A204.1 (cell line): ENCODE measurements around the gene SLC13A3.

Experiments used
- FAIRE-seq: peaks from 2 replicates; lab custom pipeline; 2012; peaks lifted over from hg19 to GRCh38; lab: Jason Lieb, UNC

Gene SLC13A3

GRCh38 chr20:46555370-46555956 lies 95.8 kb downstream of the SLC13A3 start:
- FAIRE-seq = no peak

DNA sequence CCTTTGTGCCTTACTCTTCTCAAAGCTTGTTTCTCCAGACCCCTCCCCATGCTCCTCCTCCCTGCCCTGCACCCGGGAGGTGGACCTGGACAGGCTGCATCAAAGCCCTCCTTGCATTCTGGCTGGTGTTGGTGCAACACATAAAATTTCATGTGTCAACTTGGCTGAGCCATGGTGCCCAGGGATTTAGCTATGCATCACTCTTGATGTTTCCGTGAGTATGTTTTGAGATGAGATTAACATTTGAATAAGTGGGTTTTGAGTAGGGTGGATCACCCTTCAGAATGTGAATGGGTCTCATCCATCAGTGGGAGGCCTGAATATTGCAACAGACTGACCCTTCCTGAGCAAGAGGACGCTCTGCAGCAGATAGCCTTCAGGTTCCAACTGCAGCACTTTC lies 96.4 kb downstream of the SLC13A3 start:
- FAIRE-seq = no peak

DNA sequence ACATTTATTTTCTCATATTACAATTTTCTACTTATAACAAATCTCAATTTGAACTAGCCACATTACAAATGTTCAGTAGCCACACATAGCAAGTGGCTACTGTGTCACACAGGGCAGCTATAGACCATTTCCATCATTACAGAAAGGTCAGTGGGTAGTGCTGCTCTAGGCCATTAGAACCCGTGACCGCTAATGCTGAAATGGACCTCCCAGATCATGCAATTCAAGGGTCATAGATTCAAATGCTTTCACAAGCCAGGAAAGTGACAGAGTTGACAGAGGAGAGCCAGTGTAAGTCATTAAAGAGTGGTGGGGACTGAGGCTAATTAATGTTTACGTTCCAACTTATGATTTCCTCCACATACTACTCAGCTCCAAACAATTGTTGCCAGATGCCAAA lies 97.3 kb downstream of the SLC13A3 start:
- no peak for FAIRE-seq

DNA sequence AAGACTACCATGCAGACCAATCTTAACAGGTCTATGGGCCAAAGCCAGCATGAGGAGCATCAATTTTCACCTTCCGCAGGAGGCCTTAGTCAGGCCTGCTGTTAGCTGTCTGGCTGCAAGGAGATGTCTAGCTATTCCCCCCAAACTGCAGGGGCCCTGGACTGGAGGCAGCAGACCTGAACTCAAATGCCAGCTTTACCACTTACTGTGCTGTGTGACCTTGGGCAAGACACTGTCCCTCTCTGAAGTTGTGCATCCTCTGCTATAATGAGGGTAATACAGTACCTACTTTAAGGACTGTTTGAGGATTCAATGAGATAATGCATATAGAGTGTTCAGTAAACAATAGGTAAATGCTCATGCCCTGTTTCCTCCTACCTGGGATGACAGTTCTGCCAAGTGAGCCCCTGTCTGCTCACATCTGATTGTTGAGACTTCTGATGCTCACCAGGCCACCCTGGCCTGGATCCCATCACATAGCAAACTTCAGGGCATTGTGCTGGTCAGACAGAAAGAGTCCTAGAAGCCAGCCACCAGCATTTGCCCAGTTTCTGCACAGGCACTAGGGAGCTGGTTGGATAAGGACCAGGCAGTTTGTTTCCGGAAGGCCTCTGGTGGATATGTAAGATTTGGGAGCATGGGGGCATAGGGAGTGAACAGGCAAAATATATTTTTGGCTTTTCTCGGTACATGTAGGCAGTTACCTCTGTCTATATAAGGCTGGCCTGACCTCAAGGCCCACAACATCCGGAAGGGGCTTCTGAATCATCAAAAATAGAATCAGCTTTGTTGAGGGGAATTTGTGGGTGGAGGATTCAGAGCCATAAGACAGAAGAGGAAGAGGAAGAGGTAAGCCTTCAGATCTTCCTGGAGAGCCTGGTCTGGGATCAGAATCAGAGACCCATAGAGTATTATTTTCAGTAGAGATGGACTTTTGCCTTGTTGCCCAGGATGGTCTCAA lies 98.5 kb downstream of the SLC13A3 start:
- FAIRE-seq = no peak

GRCh38 chr20:46551522-46552381 lies 99.5 kb downstream of the SLC13A3 start:
- no peak for FAIRE-seq

DNA sequence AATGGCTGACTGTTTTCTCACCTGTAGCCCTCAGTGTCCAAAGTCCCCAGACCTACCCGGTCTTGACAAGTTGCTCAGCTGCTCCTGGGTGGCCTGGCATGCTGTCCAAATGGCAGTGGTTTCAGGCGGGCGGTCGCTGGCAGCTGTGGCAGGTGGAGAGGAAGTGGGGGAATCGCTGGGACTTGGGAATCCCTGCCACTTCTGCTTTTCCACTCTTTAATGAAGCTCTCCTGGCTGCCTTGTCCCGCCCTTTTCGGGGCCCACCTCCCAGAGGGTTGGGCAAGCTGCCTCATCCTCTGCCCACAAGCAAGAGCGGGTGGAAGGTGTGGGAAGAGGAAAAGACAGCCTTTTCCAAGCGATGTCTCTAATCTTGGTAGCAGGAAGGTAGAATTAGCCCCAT lies 100.8 kb downstream of the SLC13A3 start, which contains the start of gene OCSTAMP:
TSS of gene OCSTAMP (minus strand) at position 194 of the 400 bp plus-strand sequence. CDS start at position 100, 94 bp downstream.
- FAIRE-seq = no peak

GRCh38 chr20:46549188-46549972 lies 101.9 kb downstream of the SLC13A3 start:
- no peak for FAIRE-seq

DNA sequence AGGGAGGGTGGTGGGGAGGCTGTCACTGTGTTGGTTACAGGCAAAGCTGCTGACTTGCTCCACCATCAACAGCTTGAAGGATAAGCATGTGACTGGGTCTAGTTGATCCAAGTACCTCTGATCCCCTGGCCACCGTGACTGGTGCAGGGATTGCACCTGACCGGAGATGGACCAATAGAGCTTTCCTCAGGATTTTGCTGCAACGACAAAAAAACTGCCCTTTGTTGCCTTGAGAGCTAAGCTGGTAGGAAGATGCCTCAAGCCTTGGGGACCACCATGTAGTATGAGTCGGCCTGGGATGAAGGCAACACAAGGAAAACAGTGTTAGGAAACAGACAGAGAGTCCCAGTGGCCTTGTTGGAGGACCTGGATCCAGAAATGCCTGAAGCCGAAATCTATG lies 102.6 kb downstream of the SLC13A3 start:
- FAIRE-seq = no peak

GRCh38 chr20:46547995-46548394 lies 103.3 kb downstream of the SLC13A3 start:
- no peak for FAIRE-seq

- no peak for FAIRE-seq
These were observed 104.3 kb downstream of the SLC13A3 start for GRCh38 chr20:46546936-46547335.

DNA sequence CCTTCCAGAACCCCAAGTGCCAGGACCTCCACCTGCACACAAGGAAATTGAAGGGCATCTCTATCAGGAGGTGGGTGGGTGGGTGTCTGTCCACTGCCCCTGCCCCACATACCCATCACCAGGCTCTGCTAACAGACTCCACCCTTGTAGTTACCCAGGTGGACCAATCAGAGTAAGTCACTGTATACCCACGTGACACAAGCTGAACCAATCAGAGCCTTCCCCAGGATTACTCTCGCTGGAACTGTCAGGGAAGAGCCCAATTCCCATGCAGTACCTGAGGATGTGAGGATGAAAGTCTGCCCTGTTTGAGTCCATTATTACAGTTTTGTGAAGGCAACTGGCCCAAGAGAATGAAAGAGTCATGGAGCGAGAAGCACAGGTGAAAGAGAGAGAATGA lies 105.0 kb downstream of the SLC13A3 start:
- FAIRE-seq = no peak

DNA sequence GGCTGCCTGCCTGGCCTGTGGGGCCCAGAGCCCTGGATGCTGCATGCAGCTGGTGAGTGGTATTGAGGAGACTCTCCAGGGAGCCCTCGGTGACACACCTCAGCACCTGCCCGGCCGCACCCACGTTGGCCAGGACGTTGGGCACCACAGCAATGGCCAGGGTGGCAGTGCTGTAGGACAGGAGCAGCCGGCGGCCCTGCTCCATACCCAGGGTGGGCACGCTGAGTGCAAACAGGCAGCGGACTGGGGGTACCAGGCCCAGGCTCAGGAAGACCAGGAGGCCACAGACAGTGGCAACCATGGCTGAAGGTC lies 105.5 kb downstream of the SLC13A3 start:
- no peak for FAIRE-seq

- no peak for FAIRE-seq
These were observed 106.0 kb downstream of the SLC13A3 start for GRCh38 chr20:46545077-46545826.

GRCh38 chr20:46544576-46544975 lies 106.7 kb downstream of the SLC13A3 start:
- no peak for FAIRE-seq

GRCh38 chr20:46543959-46544358 lies 107.3 kb downstream of the SLC13A3 start:
- FAIRE-seq = no peak

DNA sequence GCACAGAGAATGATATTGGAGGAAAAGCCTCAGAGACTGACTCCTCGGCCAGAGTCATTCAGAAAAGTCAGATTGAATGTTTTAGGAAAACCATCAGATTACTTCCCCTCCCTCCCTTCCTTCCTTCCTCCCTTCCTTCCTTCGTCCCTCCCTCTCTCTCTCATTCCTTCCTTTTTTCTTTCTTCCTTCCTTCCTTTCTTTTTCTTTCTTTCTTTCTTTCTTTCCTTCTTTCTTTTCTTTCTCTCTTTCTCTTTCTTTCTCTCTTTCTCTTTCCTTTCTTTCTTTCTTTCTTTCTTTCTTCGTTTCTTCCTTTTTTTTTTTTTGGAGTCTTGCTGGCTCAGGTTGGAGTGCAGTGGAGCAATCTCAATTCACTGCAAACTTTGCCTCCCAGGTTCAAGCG lies 108.2 kb downstream of the SLC13A3 start:
- no peak for FAIRE-seq

DNA sequence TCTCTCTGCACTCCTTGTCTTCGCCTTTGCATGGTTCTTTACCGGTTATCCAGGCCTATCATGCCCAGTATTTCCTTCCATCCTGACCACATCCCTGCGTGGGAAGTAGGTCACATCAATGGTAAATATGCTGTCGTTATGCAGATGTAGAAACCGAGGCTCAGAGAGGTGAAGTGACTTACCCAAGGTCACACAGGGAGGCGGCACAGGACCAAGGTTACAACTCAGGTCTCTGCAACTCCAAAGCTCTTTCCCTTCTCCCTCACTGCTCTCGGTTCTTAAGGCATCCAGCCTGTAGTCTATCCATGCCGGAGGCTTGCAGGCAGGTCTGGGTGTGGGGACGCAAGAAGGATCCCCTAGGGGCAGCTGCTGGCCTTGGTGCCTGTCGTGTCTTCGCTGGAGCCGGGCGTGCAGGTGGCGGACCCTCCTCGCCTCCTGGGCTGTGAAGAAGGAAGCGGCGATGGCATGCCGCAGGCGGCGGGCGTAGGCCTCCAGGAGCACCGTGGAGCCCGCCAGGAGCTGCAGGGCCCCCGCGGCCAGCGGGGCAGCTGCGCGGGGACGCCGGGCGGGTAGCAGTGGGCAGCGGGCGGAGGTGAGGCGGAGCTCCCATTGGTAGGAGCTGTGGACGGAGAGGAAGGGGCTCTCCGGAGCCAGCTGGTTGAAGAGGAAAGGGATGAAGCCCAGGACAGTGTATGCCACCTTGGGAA lies 109.9 kb downstream of the SLC13A3 start:
- FAIRE-seq = no peak

GRCh38 chr20:46539113-46539512 lies 112.1 kb downstream of the SLC13A3 start:
- FAIRE-seq = no peak

- FAIRE-seq = no peak
These were observed 120.6 kb downstream of the SLC13A3 start for GRCh38 chr20:46530640-46531039.

- no peak for FAIRE-seq
These were observed 127.4 kb downstream of the SLC13A3 start for GRCh38 chr20:46523696-46524328.
